HG02759 (cell line): ENCODE data around the gene WNK2.
"Not testable (repeated sequence)": the region's sequence is repeated elsewhere in the genome, so short reads cannot be mapped to it uniquely, and the experiment has no call there.

Experiments used
- ATAC-seq: cut with Tn5 transposase; IDR thresholded peaks from one replicate; pipeline ENCODE4 v1.9.1; 2021; ENCODE audit warnings: mild to moderate bottlenecking, moderate library complexity; ENCODE audit not compliant: unreplicated experiment

Gene WNK2

DNA sequence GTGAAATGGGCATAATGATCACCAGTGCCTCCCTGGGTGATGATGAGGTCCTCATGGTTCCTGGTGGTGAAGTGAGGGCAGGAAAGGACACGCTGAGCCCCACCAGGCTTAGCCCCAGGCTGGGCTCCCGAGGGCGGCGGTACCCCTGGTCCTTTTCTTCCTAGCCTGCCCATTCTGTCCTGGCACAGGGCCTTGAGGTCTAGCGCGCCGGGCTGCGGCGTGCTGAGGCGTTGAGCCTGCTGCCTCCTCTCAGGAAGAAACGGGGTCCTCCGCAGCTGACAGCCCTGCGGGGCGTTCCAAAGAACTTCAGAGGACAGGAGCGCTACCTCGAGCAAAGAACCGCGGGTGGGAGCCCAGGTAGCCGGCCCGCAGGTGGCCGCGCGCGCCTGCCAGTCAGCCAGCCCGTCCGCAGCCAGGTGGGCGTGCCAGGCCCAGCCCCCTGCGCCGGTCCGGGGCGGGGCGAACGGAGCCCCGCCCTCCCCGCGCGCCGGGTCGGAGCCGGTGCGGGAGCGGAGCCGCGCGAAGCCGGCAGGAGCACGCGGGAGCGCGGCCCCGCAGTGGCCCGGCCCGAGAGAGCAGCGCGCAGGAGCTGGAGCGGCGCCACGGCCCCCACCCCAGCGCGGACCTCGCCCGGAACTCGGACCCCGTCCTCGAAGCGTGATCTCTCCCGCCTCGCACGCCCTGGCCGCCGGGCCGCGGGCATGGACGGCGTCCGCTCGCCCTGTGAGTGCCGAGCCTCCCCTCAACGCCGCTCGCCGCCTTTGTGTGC, at the start of gene WNK2:
TSS of gene WNK2 (plus strand) at position 477 of the 769 bp plus-strand sequence. CDS start 791 bp downstream, outside the sequence.
- ATAC-seq, result no peak

DNA sequence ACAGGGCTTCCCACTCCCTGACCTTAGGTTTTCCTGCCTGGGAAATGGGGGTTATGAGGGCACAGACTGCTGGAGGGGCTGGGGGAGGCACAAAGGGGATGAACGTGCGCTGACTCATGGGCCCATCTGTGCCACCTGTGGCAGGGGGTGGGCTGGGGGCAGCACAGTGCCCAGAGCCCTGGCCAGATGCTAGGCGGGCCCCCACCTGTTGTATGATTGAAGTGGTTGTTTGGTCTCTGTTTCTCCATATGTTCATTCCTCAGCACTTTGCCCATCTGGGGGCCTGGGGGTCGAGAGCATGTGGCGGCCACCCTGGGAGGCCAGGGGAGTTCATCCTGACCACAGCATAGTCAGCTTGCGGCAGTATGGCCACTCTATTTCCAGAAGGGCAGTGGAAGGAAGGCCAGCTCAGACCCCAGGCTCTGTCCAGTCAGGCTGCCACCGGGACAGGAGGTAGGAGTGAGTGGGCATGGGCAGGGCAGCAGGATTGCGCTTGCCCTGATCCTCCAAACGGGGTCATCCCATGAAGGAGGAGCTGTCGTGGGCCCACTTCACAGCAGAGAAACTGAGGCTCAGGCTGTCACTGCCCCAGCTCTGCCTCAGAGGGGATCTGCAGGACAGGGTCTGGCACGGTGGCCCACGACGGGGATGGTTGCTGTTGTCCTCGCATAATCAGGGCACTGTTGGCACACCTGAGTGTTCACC, 49.0 kb upstream of the WNK2 start:
- ATAC-seq, result no peak

DNA sequence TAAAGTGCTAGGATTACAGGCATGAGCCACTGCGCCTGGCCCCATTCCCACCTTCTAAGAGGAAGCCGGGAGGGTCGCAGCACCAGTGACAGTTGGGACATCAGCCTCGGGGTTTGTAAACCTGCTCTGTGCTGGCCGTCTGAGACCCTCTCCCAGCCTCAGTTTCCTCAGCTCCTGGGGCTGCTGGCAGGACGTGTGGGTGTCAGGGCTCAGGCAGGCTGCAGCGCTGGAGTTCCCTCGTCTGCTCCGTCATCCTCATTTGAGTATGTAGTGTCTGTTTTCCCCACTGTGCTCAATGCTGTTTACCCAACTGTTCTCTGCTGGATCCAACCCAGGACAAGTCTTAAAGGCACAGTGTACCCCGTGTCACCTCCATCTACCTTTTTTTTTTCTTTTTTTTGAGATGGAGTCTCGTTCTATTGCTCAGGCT, 47.9 kb upstream of the WNK2 start:
- no peak for ATAC-seq

DNA sequence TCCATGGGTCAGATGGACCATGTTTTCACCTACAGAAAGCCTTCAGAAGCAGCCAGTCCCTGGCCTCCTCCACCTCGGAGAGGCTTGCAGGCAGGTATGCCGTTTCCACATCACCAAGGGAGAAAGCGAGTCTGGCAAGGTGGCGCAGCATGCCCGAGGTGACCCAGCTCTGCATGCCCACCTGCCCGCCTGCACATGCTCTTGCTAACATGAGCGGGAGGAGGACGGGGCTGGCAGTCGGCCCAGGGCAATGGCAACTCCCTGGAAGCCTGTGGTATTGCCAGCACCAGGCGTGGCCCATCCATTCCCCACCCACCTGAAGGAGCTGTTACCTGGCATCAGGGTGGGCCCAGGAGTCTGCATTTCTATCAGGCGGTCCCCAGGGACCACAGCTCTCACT, 46.6 kb upstream of the WNK2 start:
- ATAC-seq, result no peak

DNA sequence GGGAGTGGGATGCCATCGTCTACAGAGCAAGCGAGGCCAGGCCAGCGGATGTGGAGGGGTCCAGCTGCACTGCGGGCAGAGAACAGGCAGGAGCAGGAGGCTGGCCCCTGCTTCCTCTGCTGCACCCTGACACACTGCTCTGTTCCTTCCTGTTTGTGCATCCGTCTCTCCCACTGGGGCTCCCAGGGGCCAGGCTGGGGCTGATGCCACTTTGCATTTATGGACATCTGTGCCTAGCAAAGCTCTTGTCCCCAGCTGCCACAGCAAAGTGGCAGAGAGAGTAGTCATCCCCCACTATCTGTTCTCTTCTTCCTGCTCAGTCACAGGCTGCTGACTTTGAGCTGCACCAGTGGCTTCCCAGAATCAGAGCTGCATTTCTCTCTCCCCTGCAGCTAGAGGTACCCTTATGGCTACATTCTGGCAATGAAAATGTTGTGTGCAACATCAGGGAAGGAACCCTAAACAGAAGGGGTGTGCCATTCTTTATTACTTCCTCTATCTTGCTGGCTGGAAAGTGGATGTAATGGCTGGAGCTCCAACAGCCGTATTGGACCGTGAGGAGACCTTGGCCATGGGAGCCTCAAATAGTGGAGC, 45.7 kb upstream of the WNK2 start:
- no peak for ATAC-seq

DNA sequence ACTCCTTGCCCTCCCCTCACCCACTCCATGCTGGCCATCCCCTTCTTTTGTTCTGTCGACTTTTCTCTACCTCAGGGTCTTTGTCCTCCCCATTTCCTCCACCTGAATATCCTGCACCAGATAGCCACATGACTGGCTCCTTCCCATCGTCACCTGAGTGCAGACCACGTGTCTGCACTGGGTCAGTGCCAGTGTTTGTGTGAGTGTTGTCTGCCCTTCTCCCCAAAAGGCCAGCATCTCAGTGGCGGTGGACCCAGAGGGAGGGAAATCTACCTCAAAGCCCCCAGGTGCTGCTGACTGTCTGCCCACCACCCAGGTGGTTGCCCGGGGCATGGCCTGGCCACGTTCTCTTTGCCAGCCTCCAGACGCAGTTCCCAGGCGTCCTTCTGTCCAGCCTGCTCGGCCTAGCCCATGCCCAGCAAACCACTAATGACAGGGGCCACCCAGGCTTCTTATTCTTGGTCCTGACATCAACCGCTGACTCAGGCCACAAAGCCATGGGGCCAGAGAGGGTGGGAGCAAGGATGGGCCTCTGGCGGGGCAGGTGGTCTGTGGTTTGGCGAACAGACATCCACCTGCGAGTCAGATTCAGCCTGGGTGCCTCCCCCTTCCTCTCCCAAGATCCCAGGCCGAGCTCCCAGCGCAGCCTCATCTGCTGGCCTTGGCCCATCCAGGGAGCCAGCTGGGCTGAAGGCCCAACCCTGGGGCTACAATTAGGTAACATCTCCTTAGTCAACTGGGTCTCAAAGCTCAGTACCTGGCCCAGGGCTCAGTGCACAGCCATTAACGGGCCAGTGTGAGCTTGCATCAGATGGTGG, 44.4 kb upstream of the WNK2 start:
- no peak for ATAC-seq

DNA sequence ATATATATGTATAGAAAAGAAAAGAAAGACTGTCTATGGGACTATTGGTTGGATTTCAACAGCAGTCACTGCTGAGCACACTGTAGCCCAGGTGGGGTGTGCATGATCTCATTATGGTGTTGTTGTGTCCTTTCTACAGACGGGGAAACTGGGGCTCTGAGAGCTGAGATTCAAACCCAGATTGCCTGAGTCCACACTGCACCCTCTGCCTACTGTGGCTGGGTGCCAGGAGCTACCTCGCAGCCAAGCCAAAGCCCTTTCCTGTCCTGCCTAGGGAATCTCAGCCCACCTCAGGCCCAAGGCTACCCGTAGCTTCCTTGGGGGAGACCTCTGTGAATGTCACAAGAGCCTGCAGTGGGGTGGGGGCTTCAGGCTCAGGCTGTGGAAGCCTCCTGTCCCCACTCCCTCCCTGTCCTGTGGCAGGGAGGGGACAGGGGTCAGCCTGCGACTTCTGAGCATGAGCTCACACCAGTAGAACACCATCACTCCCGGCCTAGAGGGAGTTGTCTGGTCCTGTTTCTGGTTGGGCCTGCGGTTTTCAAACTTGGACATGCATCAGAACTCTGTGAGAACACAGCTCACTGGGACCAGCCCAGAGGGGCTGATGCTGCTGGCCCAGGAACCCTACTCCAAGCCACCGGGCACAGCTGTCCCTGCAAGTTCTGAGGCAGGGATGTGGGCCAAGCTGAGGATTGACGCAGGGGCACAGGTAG, 42.0 kb upstream of the WNK2 start:
- no peak for ATAC-seq

DNA sequence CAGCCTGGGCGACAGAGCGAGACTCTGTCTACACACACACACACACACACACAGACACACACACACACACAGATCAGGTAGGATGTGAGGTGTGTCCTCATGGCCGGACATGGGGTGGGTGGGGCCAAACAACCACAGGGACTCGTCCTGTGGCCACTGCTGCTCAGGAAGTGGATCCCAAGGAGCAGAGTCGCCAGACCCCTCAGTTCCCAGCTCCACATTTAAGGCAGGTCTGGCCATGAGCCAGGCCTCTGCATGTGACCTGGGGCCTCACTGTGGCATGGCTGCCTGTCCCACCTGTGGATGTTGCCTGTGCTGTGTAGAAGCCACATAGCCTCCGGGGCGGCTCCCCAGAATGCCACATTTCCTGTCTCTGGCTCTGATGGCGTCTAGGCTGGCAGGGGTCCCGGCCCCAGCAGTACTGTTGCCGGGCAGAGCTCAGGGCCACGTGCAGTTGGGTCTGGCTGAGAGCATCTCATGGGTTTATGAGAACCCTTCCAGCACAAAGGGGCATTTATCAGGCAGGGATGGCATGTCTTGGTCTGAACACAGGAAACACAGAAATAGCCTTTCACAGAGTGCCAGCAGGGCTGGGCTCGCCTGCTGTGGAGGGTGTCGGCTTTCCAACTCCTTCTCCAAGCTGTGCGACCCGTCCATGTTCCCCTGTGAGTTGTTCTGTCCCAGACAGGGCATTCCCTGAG, 40.0 kb upstream of the WNK2 start:
- ATAC-seq, result no peak

DNA sequence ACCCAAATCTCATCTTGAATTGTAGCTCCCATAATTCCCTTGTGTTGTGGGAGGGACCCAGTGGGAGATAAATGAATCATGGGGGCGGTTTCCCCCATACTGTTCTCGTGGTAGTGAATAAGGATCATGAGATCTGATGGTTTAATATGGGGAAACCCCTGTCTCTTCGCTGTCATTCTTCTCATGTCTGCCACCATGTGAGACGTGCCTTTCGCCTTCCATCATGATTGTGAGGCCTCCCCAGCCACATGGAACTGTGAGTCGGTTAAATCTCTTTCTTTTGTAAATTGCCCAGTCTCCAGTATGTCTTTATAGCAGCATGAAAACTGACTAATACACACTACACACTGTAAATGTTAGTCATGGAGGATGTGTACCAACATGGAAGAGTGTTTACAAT, 37.2 kb upstream of the WNK2 start:
- not testable (repeated sequence) for ATAC-seq

DNA sequence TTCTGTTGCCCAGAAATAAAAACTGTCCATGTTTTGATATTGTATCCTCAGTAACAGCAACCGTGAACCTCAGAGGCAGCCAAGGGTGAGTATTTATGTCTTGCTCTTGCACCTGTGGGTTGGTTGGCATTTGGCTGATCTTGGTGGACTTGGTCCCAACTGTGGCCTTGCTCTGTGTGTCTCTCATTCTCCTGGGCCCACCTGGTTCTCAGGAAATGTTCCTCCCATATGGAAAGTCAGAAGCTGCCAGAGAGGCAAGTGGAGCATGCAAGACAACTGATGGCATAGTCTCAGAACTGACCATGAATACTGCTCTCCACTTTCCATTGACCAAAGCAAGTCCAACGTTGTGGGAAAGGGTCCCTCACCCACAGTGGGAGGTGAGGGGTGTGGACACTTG, 36.3 kb upstream of the WNK2 start:
- ATAC-seq, result no peak

DNA sequence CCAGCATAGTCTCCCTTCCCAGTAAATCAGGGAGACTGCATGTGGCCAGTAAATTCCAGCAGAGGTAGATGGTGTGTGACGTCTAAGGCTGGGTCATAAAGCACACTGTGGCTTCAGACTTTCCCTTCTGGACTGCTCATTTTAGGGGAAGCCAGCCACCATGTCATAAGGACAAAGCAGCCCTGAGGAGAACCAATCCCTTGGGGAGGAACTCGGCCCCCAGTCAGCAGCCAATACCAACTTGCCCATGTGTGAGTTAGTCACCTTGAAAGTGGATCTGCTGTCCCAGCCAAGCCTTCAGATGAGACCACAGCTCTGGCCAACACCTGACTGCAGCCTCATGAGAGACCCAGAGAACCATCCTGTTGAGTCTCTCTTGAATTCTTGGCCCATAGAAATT, 35.2 kb upstream of the WNK2 start:
- ATAC-seq, result no peak

DNA sequence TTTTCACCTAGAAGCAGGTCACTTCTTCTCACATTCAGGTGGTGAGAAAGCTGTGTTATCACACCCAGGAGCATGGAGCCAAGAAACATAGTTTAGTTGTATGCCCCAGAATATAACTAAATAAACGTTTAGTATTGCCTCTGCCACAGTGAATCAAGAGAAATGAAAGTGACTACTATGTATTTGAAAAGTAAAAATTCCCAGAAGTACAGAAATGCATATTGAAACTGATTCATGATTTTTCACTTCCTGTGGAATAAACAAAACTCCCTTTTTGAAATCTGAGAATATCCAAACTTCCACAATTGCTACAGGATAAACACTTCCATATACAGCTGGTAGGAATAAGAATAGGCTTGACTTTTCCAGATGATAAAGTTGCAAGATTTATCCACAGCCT, 34.6 kb upstream of the WNK2 start:
- ATAC-seq, result no peak

DNA sequence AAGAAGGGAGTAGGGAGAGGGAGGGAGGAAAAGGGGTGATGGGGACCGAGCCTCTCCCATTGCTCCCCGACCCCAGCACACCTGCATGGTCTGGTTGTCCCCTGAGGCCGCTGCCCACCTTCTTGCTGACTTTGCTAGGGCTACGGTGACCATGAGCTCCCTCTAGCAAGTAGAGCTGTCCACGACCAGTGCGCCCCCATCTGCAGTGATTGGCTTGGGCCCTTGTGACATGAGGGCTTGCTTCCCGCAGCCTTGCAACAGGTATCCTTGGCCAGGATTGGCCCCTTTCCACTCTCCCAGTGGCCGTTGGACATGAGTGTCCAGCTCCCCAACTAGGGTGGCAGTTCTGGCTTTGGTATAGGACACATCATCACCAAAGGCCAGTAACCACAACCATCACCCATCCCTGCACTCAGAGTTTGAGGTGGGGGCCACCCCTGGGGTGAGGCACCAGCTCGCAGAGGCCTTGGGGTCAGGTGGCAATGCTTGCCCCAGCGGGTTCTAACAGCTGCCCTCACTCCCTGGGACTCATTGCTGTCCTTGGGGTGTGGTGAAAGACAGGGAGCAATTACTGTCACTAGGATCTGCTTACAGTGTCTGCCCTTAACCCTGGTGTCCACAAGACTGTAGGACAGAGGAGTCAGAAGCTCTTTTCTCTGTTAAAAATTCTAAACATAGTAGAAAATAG, 32.7 kb upstream of the WNK2 start:
- no peak for ATAC-seq

DNA sequence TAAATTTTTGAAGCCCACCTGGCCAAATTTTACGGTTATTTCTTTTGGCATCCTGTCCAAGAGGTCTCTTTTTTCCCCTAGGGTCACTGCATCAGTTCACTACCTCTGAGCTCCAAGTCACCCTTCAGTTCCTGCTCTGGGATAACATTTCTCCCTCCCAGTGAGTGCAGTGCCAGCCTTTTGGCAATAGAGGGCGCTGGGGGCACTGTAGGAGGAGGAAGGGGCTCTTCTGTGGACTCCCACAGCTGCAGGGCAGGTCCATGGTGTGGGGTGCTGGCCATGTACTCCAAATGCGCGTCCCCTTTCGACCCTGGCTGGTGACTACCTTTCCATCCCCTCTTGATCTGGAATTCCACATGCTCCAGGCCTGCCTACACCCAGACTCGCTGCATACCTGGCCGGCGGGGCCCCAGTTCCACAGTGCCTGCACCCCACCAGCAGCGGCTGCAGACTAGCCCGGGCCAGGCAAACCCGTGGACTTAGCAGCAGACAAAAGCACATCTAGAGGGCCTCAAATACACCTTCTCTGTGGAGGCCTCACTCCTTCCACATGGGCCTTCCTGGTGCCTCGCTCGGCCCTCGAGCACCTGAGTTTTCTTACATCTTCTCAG, 29.5 kb upstream of the WNK2 start:
- no peak for ATAC-seq

DNA sequence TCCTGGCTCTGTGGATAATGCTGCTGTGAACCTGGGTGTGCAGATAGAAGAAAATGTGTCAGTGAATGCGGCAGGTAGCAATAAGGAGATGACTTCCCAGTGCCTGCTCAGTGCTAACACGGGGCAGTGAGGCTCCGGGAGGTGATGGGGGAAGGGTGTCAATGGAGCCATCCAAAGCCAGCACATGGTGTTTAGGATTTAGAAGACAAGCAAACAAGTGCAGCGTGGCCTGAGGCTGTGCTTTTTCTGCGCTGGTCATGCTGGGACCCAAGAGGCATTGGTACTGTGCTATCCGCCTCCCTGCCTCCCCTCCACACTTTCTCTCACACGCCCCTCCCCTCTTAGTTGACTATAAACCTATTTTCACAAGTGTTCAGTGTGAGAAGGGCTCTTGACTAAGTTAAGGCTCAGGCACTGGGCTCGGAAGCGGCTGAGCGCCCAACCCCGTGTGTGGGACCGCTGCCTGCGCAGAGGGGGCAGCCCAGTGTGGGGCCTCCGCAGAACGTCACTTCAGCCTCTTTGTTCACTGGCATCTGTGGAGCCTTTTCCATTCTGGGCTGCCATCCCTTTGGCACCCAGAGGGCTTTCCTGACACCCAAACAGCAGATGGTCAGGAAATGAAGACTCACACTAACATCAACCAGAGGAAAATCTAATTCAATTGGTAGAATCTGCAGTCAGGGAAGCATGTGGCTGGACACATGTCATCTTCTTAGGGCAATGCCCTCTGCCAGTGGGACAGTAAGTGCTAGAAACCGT, 28.0 kb upstream of the WNK2 start:
- no peak for ATAC-seq

DNA sequence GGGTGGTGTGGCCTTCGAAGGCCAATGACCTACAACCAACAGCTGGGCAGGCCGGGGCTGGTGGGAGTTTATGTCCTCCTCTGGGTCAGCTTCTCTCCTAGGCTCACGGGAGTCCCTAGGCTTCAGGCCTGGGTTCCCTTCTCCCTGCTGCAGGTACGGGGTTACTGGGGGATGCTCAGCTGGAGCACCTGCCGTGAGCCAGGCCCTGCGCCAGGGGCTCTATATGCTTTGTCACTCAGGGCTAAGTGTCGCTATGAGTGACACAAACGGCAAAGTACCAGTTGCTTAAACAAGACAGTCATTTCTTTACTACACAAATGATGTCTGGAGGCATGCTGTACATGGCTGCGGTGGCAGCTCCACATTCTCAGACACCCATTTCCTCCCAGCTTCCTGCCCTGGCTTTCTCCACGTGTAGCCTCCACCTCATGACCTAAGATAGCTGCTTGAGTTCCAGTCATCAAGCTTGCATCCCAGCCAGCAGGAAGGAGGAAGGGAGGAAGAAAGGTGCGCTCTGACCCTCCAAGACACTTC, 27.4 kb upstream of the WNK2 start:
- peak; percentile 80 for ATAC-seq

DNA sequence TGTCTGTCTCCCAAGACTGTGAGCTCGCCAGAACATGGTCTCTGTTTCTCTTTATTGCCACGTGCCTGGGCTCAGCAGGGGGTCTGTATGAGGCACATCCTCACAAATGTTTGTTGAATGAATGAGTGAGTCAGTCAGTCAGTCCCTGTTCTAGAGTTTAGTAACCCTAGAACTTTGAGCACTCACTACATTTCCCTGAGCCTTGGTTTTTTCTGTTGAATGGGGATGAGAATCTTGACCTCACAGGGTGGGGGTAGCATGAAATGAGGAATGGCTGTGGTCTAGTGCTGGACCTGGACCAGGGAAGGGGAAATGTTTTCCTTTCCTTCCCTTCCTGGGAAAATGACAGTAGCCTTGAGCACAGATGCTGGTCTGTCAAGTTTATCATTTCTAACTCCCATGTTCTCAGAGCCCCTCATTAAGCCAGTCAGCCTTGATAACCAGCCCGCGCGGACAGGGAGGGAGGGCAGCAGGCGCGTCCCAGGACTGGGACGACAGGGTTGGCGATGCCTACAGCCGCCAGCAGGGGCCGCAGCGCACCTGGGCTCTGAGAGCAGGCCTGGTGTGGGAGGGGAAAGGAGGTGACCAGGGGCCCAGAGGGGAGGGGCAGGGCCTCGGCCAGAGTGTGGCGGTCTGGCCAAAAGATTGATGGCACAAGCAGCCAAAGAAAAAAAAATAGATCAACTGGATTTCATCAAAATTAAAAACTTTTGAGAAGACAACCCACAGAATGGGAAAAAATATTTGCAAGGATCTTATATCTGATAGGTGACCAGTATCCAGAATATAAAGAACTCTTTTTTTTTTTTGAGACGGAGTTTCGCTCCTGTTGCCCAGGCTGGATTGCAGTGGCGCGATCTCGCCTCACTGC, 24.1 kb upstream of the WNK2 start:
- ATAC-seq, result peak; percentile 89
